ENCODE results near the gene CYGB.
A peak's percentile ranks its signal among the peaks of the same experiment; 100 is the strongest.
"Not testable (repeated sequence)": the region's sequence is repeated elsewhere in the genome, so short reads cannot be mapped to it uniquely, and the experiment has no call there.

CYGB gene

DNA sequence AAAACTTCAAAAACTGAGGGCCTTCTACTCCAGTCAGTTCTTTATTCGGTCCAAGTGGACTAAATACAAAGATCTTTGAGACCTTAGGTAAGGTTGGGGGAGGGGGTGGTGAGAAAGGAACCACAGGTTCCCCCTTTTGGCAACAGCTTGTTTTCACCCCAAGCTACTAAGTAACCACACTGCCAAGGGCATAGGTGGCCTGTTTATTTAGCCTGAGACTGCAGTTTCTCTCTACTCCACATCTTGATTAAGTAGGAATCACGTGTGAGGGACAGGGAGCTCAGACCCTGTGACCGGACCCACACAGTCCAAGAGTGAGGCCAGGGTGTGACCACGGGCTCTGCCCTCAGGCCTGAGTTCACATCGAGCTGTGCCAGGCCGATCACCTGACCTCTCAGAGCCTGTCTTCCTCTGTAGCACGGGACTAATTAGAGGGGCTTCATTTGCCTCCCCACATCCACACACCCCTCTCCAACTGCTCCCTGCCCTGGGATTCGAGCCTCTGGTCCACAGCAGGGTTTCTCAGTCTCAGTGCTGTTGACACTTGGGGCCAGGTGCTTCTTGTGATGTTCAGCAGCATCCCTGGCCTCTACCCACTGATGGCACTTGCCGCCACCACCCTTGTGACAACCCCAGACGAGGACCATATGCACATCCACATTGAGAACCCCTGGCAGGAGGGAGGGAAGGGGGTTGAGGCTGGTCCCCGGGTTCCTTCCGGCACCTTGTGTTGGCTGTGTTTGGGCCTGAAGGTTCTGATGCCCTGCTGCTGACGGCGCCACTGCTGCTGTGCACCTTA is 30.3 kb upstream of the CYGB start:
- DNase-seq (ENCODE audit: low spot score): no peak

DNA sequence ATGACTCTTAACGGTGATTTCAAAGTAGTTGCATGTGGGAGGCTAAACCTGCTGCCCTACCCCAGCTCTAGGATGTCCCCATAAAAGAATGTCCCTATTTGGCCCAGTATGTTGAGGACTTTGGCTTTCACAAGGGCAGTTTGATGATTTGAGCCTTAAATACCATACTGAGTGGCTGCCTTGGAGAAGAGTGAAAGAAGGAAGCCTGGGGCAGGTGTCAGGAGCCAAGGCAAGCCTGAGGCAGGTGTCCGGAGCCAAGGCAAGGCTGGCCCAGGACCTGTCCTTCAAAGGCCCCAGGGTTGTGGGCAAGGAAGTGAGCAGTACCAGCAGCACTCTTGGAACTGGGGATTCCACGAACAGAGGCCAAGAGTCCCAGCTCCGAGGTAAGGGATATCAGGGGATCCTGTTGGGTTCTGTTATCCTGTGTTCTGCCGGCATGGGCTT is 29.5 kb upstream of the CYGB start:
- no peak for DNase-seq (ENCODE audit: low spot score)

DNA sequence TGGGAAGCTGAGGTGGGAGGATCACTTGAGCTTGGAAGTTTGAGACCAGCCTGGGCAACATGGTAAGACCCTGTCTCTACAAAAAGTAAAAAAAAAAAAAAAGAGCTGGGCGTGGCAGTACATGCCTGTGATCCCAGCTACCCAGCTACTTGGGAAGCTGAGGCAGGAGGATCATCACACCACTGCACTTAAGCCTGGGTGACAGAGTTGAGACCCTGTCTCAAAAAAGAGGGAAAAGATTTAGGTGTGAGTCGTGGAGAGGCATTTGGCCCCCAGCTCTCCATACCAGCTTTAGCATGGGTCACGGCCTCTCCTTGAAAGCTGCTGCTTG is 29.1 kb upstream of the CYGB start:
- no peak for DNase-seq (ENCODE audit: low spot score)

DNA sequence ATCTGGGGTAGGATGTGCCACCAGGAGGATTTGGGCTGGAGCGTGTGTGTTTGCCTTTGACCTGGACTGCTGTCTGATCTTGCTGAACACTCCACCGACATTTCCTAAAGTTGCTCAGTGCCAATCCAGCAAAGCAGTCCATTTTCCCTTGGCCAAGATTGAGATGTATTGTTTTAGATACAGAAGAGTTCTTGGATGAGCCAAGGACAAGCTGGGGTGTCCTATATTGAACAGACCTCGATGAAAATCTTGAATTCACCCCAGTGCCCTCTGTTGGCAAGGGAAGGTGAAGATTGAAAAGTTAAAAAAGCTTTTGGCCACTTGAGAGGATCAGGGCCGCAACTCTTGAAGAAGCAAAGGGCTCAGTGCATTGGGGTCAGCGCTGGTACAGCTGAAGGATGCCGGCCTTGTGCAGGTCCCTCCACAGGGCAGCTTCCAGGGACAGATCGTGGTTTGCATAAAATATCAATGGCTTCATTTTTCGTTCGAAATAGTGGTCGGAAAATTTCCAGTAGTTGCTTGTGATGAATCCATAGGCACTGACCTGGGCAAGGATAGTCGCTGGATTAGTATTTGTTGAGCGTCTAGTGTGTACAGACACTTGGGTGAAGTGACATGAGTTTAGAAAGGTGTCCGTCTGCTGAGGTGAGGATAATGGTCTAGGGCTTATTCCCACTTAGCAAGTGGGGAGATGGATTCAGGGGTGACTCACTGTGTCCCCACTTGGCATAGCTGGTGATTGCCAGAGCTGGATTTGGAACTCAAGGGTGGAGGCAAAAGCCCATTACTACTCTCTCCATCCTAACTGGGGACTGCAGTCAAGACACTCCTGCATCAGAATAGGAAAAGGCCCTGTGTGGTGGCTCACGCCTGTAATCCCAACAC is 28.5 kb upstream of the CYGB start:
- no peak for DNase-seq (ENCODE audit: low spot score)

DNA sequence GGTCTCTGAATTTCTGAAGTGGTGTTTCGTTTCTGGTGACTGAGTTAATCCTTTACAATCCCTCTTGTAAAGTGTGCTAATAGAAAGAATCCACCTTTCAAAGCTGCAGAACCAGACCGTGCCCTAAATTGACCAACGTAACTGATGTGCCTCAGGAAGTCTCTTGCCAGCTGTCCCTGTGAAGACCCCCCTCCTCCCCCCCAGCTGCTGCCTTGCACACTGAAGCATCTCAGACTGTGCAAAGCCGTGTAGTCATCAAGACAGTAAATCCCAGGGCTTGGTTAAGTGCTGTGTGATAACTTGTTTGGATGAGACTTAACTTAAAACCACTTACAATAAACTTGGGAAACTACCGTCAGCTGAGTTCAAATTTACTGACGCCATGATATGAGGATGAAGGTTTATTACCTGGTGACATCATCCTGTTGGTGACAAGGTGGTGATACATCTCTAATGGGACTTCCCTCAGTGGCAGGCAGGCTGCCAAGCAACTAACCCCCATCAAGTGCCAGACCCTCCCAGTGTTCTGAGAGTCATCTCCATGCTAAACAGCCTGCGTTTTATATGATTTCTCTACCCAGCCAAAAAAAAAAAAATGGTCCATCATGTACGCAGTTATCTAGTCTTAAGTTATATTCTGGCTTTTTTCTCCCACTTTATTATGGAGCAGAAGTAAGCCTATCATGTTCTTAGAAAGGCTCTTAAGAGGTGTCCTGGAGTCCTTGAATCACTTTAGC is 27.6 kb upstream of the CYGB start:
- DNase-seq (ENCODE audit: low spot score): not testable (repeated sequence)

DNA sequence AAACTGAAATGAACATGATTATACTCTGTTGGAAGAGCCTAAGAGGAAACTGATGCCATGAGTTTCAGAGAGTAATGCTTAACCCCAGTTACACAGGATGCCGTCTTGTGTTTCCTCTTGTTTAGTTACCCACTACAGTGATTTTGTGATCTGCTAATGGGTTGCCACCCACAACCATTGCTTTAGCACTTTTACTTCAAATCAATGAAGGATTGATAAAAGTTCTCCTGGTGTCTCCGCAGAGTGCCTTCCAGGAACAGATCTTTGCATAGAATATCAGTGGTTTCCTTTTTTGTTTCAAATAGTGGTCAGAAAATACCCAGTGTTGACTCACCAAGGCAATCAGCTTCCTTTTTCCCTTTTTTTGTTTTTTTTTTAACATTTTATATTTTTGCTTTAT is 25.9 kb upstream of the CYGB start:
- DNase-seq (ENCODE audit: low spot score): not testable (repeated sequence)

DNA sequence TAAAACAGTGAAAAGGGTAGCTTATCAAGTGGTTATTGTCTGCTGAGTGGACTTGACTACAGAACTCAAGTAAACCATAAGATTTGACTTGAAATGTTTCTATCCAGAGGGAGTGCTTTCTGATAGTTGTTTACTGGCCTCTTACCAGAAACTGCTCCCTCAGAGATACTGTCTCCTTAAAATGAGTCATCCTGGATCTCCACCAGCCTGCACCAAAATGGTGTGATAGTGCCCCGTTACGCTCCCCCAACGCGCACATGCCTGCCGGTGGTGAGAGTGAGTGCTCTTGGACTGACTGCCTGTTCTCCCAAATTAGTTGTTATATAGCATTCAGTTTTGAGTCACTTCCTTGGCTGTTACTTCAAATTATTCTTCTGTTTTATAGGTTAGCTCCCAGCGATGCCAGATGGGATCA is 25.2 kb upstream of the CYGB start:
- DNase-seq (ENCODE audit: low spot score): peak; percentile 77

DNA sequence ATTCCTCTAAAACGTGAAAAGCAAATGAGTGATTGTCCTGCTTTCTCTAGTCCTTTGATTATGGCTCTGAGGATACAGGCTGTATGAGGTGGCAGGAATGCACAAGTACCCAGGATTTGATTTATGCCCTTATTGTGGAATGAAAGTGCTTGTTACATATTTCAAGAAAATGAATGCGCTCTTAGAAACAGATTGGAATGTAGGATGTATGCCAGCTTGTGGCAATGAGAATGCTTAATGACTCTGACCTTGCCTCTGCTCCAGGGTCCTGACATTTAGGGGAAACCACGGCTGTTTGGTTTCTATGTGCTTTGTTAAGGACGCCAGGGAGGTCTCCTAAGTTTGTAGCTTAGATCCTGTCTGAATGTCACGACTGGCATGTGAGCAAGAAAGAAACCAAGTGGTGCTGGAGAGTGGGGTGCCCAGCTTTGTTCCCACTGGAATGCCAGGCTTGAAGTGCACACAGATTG is 24.3 kb upstream of the CYGB start:
- no peak for DNase-seq (ENCODE audit: low spot score)

DNA sequence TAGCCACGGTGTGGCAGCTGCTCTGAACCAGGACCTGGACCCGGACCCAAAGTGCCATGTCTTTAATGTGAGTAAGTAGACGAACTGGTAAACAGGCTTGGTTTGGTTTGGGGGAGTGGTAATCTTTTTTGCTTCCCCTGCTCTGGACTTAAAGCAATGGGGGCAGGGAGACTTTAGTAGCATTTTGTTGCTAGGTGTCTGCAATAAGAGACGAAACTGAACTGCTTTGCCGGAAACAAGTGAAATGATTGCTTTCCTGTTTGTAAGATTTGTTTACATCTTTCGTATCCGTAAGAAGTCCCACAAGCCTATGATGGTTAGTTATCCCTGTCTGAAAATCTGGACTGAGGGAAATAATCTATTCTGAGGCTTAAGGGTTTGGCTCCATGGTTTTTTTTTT is 23.8 kb upstream of the CYGB start:
- no peak for DNase-seq (ENCODE audit: low spot score)

DNA sequence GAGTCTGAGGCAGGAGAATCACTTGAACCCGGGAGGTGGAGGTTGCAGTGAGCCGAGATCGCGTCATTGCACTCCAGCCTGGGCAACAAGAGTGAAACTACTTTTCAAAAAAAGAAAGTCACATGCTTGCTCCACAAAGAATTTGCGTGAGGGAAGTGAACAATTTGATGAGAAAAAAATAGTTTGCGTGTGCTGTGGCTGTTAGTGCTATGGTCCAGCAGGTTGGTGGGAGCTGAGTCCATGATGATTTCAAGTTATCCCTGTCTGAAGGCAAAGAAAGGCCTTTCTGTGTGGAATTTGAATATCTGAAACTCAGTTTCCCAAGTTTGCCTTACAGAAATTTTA is 23.3 kb upstream of the CYGB start:
- no peak for DNase-seq (ENCODE audit: low spot score)

DNA sequence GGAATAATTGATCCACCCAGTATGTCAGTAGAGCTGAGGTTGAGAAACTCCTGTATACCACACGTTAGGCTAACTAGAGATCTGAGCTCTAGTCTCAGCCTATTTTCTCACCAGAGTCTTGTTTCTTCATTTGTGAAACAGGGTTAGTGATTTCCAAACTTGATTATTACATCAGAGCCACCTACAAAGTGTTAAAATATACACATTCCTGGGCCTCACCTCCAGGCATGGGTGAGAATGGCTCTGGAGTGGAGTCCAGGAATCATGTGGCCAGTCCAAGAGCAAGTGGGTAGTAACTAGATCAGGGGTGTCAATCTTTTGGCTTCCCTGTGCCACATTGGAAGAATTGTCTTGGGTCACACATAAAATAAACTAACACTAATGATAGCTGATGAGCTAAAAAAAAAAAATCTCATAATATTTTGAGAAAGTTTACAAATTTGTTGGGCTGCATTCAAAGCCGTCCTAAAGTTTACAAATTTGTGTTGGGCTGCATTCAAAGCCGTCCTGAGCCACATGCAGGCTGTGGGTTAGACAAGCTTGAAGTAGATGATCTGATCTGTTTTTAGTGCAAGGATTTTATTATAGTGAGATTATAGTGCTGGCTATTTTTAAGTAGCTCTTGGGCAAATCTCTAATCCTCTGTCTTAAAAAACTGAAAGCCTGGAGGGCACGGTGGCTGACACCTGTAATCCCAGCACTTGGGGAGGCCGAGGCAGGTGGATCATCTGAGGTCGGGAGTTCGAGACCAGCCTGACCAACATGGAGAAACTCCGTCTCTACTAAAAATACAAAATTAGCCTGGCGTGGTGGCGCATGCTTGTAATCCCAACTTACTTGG is 22.7 kb upstream of the CYGB start:
- no peak for DNase-seq (ENCODE audit: low spot score)

DNA sequence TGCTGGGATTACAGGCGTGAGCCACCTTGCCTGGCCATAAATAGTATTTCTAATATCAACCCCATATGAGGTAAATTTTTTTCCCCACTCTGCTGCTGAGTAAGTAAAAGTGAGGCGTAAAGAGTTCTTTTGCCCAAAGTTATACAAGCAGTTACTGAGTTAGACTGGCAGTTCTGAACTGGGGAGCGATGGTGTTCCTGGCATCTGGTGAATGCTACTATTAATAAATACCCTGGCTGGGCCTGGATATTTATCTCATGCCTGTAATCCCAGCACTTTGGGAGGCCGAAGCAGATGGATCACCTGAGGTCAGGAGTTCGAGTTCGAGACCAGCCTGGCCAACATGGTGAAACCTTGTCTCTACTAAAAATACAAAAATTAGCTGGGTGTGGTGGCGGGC is 22.0 kb upstream of the CYGB start:
- DNase-seq (ENCODE audit: low spot score): not testable (repeated sequence)

DNA sequence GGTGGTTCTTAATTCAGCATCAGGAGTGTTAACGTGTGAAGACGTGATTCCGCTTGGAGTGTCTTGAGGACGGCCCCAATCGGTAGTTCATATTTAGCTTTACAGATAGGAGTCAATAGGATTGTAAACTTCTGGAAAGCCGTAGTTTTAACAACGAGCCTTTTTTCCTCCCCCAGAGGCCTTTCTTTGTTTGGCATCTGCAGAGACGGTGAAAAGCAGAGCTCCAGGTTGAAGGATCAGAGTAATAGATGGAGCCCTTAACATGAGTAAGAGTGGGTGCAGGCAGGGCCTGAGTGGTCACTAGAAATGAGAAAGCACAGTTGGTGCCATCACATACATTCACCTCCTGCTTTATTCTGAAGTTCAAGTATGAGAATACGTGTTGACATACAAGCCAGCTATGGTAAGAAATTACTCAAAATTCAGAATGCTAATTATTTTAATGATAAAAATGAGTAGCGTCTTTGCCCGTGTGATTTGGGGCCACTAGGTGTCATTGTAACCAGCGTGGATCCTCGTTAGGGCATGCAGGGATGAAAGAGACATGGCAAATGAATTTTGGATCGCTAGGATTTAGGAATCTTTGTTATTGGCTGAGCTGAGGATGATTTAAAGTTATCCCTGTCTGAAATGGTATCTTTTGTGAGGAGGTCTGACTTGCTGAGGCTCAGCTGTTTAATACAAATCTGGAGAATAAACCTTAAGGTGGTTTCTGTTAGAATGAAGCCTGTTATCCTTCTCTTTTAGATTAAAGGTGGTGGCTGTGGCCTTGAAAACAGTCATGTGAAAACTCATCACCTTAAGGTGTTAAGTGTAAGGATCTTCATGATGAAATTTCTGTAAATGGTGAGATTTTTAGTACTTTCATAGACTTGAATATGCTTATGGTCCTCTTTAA is 20.9 kb upstream of the CYGB start:
- no peak for DNase-seq (ENCODE audit: low spot score)

DNA sequence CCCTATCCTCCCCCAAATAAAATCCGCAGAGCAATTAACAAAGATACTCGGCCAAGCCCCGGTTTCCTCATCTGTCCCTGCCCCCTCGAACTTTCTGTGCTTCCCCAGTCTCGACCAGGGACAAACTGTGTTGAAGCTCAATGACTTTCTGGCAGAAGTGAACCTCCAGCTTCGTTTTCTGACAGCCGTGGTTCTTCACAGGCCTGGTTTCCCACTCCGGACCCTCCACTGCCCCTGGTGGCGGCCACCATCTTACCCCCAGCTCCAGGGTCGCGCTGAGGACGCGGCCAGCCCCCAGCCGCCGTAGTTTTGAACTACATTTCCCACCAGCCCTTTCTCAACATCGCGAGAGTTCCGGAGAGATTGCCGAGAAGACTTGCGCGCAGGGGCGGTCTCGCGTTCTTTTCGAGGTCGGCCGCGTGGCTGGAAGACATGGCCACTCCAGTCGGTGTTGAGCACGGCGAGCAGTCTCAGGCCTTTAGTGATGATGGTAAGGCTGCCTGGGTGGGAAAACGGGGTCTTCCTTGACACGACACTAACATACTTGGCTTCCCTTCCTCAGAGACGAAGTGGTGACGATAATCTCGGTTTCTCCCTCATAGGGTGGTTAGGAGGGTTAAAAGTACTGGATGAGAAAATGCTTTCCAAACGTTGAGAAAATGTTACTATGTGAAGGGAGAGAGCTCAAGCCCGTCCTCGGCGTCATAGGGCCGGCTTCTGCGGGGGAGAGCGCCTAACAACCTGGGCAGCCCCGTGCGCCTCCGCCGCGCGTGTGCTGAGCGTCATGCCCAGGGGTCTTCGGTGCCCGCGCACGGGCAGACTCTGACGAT is 20.1 kb upstream of the CYGB start:
- DNase-seq (ENCODE audit: low spot score): peak; percentile 88

DNA sequence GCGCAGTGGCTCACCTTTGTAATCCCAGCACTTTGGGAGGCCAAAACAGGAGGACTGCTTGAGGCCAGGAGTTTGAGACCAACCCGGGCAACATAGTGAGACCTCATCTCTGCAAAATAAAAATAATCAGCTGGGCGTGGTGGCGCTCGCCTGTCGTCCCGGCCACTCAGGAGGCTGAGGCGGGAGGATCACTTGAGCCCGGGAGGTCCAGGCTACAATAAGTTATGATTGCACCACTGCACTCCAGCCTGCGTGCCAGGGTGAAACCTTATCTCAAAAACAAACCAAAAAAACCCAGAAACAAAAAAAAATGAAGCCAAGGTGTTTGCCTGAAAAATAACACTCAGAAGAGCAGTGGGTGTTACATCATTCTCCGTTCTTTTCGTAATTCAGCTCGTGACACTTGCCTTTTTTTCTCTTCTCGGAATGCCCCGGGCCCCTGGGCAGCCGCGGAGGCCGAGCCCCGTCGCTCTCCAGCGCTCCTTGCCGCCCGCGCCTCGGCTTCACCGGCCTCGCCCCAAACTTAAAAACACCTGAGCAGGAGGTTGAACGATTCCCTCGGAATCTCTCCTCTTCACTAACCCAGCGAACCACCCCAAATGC is 19.4 kb upstream of the CYGB start:
- DNase-seq (ENCODE audit: low spot score): no peak

DNA sequence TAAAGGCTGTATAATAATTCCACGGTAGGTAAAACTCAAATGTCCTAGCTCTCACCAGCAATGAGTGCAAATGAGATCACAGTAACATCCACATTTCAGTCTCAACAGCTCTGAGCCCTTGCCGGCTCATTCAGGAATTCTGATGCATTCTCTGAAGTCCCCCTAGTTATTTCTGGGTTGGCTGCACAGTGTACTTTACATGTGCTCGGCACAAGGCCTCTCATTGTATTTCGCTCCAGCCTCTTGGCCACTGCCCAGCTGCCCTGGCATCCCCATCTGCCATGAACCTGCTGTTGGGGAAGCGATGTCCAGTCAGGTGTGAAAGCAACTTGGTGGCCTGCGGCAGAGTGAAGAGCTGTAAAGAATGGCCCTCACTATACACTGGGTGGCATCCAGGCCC is 16.6 kb upstream of the CYGB start:
- DNase-seq (ENCODE audit: low spot score): no peak

DNA sequence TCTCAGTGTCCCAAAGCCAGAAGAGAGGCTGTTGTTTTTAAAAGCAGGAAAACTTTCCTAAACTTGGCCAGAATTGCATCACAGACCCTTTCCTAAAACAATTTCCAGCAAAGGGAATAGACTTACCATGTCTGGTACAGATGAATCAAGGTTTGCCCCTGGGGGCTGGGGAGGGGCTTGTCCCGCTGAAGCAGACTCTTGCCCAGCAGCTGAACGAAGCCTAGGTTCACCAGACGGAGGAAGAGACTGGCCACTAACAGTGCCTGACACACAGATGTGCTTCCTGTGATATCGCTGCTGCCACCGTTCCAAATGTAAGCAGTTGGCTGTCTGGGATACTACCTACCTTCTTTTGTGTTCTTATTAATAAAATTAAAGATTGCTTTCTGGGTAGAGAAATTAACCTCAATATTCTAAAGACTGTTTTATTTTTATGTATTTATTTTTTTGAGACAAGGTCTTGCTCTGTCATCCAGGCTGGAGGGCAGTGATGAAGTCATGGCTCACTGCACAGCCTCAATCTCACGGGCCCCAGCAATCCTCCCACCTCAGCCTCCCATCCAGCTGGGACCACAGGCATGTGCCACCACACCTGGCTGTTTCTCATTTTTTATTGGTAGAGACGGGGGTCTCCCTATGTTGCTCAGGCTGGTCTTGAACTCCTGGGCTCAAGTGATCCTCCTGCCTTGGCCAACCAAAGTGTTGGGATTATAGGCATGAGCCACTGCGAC is 15.8 kb upstream of the CYGB start:
- no peak for DNase-seq (ENCODE audit: low spot score)

DNA sequence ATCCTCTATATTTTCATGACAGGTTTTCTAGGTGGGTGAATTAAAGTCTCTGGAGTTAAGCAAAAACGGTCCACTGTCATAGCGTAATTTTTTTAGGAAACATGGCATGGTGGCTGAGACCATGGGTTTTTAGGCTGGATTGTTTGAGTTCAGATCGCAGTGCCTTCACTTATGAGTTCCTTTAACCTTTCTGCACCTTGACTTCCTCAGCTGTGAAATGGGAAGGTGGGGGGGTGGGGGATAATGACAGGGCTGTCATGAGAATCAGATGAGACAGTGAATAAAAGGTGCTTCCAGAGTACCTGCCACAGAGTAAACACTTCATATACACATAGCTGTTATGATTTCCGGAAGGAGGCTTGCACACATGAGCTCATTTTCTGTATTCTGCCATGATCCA is 14.2 kb upstream of the CYGB start:
- no peak for DNase-seq (ENCODE audit: low spot score)

All from AG08395 (cell line).